Fibroblast of skin of right quadriceps (primary cell): Measurements from ENCODE around the gene SMIM38.

Experiments used
- DNase-seq: peaks from one replicate; pipeline ENCODE4 v3.0.0-alpha.2; 2013

Gene SMIM38

DNA sequence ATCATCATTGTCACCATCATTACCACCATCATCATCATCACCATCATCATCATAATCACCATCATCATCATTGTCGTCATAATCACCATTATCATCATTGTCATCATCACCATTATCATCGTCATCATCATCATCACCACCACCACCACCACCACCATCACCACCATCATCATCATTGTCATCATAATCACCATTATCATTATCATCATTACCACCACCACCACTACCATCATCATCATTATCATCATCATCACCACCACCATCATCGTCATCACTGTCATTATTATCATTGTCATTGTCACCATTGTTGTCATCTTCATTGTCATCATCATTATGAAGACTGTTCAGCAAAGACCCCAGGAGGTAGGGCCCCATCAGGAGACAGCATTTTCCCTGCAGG, 33.3 kb downstream of the SMIM38 start:
- no peak for DNase-seq

DNA sequence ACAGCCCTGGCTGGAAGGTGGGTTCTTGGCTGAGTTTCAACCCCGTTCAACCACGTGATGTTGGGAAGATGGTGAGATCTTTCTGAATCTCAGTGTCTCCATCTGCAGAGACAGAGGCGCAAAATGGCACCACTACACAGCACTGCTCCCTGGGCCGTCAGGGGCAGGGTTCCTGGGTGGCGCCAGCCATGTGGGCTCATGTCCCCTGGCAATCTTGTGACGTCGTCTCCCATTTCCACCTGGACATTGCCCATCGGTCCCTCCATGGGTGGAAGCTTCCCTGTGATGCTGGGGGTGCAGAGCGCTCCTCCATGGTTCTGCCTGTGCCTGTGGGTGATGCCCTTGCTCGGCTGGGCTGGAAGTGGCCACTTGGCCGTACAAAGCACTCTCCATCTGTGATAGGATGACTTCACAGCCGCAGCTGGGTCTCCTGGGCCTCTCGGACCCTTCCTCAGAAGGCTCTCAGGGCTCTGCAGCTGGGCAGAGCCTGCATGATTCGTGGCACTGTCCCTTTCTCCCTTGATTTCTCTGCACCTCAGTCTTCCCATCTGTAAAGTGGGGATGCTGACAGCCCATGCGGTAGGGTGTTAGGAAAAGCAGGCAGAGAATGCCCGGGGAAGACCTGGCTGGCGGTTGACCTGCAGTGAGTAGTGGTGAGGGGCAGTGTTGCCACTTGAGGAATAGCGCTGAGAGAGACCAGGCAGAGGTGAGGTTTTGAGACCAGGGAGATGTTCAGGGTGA, 35.2 kb downstream of the SMIM38 start:
- no peak for DNase-seq

DNA sequence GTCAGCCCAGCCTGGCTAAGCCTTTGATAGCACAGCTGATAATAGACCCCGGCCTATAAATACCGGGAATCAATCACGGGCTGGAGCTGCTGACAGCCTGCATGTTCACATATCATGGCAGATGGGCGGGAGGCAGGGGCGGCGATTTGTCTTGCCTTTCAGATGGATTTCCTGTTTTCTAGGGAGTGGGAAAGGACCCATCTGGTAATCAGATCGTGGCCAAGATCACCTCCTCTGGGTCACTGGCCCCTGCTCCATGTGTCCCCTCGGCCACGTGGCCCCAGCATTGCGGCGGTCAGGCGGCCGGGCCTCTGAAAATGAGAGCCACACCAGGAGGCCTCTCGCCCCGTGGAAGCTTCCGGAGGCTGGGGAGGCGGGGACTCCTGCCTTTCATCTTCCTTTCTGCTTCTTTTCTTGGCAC, 36.6 kb downstream of the SMIM38 start:
- DNase-seq = no peak

DNA sequence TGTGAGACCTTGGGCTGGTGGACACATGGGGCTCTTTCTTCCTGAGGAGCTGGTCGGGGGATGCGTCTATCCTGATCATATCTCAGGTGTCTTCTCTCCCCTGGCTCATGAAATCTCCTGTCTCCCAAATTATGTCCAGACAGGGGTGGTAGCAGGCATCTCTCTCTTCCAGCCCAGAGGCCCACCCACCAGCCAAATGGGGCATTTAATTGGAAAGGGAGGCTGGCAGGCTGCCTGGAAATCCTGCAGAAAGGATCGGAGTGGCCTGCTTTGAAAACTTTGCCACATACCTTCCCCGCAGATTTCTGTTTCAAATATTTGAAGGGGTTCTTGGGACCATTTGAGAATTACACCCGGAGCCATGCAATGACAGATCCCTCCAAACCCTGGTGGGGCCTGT, 37.4 kb downstream of the SMIM38 start:
- DNase-seq = no peak

DNA sequence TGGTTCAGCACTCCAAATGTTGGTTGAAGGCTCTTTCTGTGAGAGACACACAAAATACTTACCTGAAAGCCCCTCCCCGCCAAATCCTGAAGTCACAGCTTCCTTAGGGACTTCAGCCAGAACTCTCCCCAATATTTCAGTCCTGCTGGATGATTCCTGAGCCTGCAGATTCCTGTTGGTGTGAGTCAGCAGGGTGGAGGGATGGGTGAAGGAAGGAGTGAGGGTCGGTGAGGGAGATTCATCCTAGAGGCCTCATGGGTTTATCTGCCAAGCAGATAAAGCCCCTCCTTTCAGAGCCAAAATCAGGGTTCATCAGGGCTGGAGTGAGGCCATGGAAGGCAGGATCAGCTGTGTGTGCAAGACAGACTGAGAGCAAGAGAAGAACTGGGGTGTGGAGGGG, 37.9 kb downstream of the SMIM38 start:
- peak; percentile 31 for DNase-seq

DNA sequence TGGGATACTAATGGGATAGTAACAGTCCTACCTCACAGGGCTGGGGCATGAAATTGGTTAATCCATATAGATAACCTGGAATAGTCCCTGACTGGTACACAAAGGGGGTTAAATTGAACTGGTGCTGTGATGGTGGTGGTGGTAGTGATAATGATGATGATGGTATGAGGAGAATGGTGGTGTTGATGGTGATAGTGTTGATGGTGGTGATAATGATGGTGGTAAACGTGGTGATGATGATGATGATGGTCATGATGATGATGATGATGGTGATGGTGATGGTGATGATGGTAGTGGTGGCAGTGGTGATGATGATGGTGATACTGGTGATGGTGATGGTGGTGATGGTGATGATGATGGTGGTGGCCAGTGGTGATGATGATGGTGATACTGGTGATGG, 38.7 kb downstream of the SMIM38 start:
- DNase-seq = no peak

DNA sequence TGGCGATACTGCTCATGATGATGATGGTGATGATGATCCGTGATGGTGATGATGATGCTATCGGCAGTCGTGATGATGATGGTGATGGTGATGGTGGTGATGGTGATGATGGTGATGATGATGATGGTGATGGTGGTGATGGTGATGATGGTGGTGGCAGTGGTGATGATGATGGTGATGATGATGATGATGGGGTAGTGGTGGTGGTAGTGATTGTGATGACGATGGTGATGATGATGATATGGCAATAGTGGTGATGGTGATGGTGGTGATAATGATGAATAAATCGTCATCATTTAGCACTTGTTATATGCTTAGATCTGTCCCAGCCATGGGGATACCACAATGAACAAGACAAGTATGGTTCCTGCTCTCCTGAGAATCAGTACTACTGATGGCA, 39.2 kb downstream of the SMIM38 start:
- DNase-seq = no peak

DNA sequence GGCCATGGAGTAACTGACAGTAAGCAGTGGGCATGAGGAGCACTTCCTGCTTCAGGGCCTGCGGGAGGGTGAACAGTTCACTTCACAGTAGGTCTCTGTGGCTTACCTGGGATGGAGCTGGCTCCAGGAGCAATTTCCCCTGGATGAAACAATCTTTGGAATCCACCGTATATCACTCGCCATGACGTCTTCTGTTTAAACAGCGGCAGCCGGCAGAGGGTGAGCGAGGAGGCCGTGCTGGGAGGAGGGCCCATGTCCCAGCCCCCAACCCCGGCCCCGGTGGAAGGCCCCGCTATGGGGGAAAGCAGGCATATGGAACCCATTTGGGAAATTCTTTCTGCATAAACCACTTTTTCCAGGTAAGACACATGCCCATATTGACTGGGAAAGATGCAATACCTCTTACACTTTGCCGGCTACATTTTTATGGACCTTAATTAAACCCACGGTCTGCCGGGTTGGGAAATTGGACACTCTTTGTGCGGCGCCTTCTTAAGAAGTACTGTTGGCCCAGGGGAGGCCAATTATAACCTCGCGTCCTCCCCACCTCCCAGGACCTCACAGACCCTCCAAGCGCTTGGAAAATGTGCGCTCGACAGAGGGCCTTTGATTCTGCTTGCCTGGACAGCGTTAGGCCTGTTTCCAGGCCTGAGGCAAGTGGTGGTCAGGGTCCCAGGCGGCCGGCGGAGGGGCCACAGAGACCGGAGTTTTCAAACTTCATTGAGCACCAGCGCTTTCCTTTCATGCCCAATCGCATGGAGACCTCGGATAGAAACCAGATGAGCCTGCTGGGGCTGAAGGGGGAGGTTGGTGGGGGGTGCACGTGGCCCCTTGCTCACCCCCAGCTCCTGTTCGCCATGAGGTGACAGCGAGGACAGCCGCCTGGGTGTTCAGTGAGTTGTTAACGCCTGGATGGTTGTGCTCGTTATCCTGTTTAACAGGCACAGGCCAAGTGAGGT, 40.4 kb downstream of the SMIM38 start:
- peak; percentile 9 for DNase-seq

DNA sequence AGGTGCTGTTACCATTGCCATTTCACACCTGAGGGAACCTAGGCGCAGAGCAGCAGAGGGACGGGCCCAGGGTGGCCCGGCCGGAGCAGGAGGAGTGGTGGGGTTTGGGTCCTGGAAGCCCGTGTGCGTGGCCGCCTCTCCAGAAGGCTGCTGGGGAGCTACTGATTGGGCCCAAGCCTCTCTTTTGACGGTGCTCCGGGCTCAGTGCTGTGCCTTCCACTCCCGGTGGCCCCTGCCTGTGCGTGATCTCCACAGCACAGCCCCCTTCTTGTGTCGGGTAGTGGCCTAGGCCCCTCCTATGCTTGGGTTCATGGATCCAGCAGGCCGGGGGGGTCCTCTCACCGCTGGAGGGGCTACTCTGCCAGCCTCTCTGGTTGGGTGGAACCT, 41.0 kb downstream of the SMIM38 start:
- DNase-seq = no peak

DNA sequence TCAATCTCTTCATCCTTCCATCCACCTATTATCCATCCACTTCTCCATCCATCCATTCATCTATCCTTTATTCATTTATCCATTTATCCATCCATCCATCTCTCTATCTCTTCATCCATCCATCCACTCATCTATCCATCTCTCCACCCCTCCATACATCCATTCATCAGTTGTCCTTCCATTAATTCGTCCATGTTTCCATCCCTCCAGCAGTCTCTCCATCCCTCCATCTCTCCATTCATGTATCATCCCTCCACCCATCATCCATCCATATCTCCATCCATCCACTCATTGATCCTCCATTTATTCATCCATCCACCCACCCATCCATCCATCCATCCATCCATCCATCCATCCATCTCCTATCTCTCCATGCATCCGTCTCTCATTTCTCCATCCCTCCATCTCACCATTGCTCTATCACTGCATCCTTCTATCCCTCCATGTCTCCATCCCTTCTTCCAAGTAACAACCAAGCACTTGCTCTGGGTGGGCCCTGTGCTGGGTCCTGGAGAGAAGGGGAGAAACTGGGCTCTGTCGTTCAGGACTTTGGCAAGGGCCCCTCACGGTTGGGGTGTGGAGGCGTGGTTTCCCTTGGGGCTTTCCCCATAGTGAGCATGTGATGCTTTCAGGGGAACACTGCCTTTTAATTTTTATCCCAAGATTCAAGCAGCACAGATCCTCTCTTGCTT, 43.3 kb downstream of the SMIM38 start:
- no peak for DNase-seq

DNA sequence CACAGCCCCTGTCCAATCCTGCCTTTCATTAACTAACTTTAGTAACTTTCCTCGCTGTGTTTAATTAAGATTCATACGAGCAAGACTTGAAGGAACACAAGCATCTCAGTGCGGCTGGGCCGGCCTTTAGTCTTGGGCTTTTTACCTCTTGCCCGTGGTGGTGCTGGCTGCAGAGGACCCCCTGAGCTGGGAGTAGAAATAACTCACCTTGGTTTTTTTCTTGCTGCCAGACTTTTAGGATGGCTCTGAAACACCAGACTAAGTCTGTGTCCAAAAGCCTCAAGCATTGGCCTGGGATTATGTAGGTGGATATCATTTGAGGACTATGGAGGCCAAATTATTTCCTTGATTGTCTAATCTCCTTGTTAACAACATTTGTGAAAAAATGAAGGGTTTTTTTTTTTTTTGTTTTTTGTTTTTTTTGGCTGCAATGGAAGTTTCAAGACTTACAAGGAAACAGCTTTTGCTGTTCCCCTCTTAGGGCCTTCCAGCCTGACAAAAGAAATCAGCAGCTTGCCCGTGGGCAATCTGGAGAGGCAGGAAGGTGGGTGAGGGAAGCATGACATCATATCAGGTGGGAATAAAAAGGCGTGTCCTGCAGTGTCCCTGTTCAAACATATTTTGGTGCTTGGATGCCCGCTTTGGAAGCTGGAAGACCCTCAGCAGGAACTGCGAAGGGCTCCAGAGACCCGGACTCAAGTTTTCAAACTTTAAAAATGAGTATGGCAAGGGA, 44.0 kb downstream of the SMIM38 start:
- DNase-seq = no peak

DNA sequence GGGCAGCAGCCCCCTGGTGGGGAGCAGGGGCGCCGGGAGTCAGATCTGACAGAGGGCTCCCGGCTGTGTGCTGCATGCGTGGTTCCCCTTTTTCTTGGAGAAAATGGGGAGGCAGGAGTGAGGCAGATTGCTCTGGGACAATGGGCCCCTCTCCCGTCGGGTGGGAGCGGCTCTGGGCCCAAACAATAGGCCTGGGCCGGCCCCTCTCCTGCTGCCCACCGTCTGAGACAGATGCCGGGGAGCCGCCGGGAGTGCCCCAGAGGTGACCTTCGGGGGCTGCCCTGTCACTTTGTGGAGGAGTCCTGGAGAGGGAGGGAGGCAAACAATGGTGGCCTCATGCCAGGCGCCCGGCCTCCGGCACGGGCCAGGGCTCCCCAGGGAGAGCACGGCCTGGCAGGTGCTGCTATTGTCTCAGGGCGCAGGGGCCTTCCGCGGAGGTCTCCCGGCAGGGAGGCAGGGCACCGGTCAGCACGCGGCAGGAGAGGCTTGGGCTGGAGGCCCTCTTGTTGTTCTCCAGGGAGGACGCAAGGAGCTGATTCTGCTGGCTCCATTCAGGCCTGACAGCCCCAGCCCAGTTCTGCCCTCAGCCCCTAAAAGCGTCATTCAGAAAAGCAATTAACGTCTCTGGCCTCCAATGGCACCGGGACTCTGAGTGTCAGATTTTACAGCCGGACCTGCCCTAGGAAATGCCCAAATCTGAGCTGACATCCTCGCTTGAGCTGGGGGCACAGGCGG, 44.8 kb downstream of the SMIM38 start:
- no peak for DNase-seq

DNA sequence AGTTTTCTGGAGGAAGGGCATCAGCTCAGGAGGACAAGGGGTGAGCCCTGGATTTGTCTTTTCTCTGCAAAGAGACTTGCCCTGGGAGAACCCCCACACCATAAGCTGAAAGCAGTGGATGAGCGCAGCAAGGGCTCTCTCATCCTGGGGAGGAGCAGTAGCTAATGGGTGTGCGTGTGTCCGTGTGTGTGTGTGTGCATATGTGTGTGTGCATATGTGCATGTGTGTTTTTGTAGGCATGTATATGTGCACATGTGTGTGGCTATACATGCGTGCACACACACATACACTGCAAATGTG, 45.3 kb downstream of the SMIM38 start:
- no peak for DNase-seq

DNA sequence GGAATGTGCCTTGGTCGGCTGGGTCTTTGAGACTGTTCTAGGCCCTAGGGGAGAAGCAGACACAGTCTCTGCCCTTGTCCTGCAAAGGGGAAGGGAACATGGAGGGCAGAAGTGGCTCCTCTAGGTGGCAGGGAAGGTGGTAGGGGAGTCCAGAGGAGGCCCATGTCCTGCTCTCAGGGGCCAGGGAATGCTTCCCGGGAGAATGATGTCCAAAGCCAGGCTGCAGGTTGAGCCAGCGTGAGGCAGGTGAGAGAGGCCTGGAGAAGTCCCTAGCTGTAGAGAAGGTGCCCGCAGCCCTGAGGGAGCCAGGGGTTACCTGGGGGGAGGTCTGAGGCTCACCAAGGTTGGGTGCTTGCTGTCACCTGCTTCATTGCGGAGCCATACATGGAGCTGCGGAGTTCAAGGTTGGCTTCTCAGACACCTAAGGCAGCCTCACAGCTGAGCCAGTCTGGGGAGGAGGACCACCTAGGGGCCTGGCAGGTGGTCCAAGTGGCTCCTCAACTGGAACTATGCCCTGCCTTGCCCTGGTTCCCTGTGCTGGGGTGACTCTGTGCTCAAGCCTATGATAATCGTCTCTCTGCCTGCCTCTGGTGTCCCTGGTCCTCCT, 46.1 kb downstream of the SMIM38 start:
- no peak for DNase-seq

DNA sequence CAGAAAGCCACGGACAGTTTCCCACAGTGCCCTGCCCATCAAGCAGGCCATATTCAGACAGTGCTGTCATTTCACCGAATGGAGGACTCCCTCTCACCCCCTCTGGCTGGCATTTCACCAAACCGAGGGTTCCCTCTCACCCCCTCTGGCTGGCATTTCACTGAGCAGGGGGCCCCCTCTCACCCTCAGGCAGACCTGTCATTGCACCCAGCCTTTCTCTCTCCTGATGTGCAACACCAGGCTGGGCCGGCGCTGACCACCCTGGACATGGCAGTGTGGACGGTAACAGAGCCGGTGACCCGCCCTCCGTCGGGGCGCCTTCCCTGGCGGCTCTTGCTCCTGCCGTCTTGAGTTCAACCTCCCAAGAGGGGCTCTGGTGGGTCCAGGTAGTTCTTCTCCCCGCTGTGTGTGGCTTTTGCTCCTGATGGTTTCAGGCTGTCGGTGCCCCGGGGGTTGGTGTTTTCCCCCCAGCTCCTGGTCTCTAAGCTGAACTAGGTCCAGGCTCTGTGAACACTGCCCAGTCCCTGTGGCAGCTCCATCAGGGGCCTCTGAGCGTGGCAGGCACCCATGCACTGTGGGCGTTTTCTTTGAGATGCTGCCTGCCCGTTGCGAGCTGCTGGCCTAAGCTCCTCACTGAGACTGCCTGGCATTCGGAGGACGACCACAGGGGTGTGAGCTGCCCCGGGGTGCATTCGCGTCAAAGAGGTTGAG, 46.9 kb downstream of the SMIM38 start:
- DNase-seq = no peak

DNA sequence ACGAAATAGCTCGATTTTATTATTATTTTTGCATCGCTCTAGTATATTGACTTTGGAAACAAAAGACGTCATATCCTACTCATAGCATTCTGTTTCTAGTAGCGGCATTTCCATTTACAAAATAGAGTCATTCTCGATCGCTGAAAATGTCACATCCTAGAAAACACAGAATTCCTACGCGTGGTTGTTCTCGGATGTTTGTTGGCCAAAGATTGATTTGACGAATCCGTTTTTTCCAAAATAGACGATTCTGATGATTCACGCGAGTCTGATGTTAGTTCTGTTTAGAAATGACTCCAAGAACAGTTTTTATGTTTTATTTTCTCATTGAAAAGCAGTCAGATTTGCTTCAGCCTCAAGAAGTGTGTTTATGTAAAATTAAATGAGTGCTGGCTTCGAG, 47.6 kb downstream of the SMIM38 start:
- no peak for DNase-seq

DNA sequence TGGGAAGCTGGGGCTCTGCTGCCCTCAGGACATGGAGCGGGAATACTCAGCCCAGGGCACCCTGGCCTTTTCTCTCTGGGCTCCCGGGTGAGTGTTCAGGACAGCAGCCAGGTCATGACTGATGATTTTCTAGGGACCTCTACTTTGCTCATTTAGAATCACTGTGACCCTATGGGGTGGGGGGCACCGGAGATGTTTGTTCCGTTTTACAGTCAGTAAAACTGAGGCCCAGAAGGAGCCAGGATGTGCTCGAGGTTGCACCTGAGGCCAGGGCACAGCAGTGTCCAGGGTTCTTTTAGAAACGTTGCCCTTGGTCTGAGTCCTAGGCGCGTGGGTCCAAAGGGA, 48.1 kb downstream of the SMIM38 start:
- DNase-seq = no peak

DNA sequence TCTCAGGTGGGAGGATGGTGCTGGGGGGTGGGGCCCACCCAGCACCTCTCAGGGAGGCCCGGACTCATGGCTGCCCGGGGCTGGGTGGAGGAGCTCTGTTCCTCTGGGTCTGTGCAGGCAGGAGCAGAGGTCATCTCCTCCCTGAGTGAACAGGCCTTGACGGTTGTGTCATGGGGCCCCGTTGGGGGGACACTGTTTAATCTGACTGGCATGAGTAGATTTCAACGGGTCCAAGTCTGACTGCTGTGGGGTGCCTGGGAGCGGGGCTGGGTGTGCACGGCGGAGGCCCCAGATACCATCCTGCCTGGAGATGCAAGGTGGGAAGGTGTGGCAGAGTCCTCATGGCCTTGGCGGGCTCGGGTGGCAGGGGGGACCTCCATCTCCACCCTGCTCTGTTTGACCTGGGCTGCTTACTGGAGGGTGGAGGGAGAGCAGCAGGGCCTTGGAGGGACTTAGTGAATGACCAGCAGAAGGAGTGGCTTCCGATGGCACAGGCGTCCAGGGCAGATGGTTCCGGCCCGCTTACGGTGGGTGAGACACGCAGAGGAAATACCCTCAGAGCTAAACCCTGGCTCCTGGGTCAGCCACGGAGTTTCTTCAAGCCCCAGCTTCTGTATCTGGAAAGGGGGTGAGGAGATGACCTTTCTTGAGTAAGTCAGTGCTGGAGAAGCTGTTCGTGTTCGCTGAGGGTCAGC, 48.7 kb downstream of the SMIM38 start:
- no peak for DNase-seq

DNA sequence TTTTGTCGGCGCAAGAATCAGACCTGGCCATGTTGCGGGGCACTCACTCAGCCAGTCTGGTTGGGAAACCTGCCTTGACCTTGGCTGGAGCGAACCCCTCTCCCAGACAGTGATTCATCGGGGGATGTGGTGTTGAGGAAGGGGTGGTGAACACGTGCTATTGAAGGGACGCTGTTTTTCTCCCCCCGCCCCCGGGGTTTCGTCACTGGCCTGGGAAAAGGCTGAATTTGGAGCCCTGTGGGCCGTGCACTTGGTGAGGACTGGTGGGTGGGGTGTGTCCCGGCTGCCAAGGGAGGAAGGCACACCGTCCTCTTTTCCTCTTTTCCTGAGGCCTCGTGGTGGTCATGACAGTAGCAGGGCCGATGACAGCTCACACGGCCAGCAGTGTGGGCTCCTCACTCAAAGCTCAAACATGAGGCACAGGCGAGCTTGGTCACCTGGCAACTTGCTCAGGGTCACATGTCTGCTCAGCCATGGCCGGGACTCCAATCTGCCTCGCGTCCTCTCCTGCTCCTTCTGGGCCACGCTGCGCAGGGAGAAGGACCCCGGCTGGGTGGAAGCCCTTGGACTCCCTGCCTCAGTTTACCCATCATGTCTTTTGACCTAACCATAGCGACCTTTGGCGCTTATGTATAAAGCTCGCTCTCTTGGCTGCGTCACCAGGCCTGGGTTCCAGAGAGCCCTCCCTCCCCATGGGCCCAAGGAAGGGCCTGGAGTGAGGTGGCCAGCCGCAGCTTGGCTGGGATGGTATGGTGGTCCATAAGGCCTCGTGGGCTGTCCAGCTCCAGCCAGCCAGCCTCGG, 49.4 kb downstream of the SMIM38 start:
- DNase-seq = no peak
